SJCRH30 (cell line): ENCODE results near the gene NADSYN1. TPM values are rescaled to one million over a fixed set of nuclear protein-coding genes. Genes with fewer than 3 reads are reported as not detected.

Source experiments
- DNase-seq, 2 experiments: peaks; one replicate each; pipeline ENCODE4 v3.0.0-alpha.2; 2015 to 2020
- H3K27ac ChIP-seq: fragments of 250-450 bp; sonication (Bioruptor Pico); 2 replicates; pipeline ENCODE4 v1.5.1; 2020; ENCODE audit warnings: mild to moderate bottlenecking, moderate library complexity
- H3K27me3 ChIP-seq: fragments of 250-450 bp; sonication (Bioruptor Pico); 2 replicates; pipeline ENCODE4 v1.5.1; 2020; ENCODE audit warnings: mild to moderate bottlenecking, moderate library complexity
- H3K36me3 ChIP-seq: fragments of 250-450 bp; sonication (Bioruptor Pico); 2 replicates; pipeline ENCODE4 v1.5.1; 2020; ENCODE audit warnings: mild to moderate bottlenecking, moderate library complexity
- H3K4me1 ChIP-seq: fragments of 250-450 bp; sonication (Bioruptor Pico); 2 replicates; pipeline ENCODE4 v1.5.1; 2020; ENCODE audit warnings: mild to moderate bottlenecking, moderate library complexity
- H3K4me3 ChIP-seq: fragments of 250-450 bp; sonication (Bioruptor Pico); 2 replicates; pipeline ENCODE4 v1.5.1; 2020; ENCODE audit warnings: mild to moderate bottlenecking, moderate library complexity
- H3K9me3 ChIP-seq: fragments of 250-450 bp; sonication (Bioruptor Pico); replicated peaks from 2 replicates; pipeline ENCODE4 v1.5.1; 2020; ENCODE audit warnings: mild to moderate bottlenecking, moderate library complexity
- total RNA-seq: library from RNA; depleted of rRNA; stranded (reverse); fragments of >200 nt; shearing (Covaris generic); gene quantifications from 2 replicates; pipeline ENCODE4 v1.2.3, GENCODE V29; 2014

Gene NADSYN1
- total RNA-seq, 1 experiment from 2014 or later: 18.0 TPM

GRCh38 chr11:71426413-71426812 is 26.6 kb upstream of the NADSYN1 start:
- no peak overlapping the region for H3K4me3 ChIP-seq
- H3K36me3 ChIP-seq: no peaks in the 10 kb centered on the region
- no peaks in the 10 kb centered on the region for H3K27me3 ChIP-seq
- H3K9me3 ChIP-seq: no peaks in the 10 kb centered on the region
- H3K4me1 ChIP-seq: no peaks in the 10 kb centered on the region
- H3K27ac ChIP-seq: no peak overlapping the region
- DNase-seq: no peak

DNA sequence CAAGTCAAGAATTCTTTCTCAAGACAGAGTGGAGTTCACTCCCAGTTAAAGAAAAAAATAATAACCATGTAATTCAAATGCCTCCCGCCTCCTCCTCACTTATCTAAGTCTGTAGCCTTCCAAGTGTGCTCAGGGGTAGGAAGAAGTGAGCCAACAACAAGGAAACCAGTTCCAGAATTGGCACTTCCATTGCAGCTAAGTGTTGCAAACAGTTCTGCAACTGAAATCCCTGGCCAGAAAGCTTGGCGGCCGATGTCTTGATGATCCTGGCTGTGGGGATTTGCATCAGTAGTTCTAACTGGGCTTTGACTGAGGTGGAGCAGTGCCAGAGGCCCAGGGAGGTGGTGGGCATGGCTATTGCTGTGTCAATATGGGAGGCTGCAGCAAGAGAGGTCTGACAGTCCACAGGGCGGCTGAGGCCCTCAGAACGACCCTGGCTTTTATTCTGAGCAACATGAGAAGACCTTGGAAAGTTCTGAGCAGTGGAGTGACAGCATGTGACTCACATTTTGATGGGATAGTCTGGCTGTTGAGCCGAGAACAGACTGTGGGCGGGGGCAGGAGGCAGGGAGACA is 24.1 kb upstream of the NADSYN1 start:
- Histone ChIP-seq H3K27me3 (no peaks in the 10 kb centered on the region), H3K4me3 (no peak overlapping the region), H3K4me1 (no peaks in the 10 kb centered on the region), H3K9me3 (no peaks in the 10 kb centered on the region), H3K36me3 (no peaks in the 10 kb centered on the region), H3K27ac (no peak overlapping the region)
- DNase-seq: no peak

DNA sequence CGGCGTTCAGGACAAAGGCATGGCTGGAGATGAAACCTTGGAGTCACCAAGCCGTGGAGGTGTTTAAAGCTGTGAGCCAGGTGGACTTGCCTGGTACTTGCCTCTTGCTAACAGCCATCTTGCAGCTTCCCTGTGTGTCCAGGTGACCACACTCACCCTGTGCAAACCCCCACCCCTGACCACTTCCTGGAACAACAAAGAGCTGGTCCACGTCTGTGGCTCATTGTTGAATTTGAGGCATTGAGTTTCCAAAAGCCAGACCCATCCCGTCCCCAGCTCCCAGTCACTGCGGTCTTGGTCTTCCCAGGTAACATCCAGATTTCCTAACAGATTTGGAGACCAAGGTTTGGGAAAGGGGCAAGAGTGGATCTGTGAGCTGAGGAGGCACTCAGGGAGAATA is 23.3 kb upstream of the NADSYN1 start:
- Histone ChIP-seq H3K4me1 (no peaks in the 10 kb centered on the region), H3K36me3 (no peaks in the 10 kb centered on the region), H3K9me3 (no peaks in the 10 kb centered on the region), H3K27ac (no peak overlapping the region), H3K4me3 (no peak overlapping the region), H3K27me3 (no peaks in the 10 kb centered on the region)
- DNase-seq: no peak

DNA sequence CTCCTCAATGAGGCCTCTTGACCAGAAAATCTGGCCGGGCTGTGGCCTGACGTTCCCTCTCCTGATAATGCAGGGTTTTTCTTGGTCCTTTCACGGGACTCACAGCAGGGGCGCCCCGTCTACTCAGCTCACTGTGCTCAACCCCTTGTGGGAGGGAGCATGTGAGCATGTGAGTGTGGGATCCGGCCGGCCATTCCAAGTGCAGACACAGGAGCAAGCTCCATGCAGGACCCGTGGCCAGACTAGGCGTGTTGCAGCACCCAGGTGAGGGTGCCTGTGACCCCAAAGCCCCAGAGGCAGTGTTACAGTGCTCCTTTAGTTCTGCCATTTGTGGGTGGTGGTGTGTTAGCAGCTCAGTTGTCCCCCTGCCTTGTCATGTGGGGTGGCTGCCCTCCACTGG is 22.8 kb upstream of the NADSYN1 start:
- H3K36me3 ChIP-seq: no peaks in the 10 kb centered on the region
- H3K27me3 ChIP-seq: no peaks in the 10 kb centered on the region
- no peak for DNase-seq
- no peak overlapping the region for H3K27ac ChIP-seq
- H3K4me1 ChIP-seq: no peaks in the 10 kb centered on the region
- H3K9me3 ChIP-seq: no peaks in the 10 kb centered on the region
- H3K4me3 ChIP-seq: no peak overlapping the region

- Histone ChIP-seq H3K4me3 (no peak overlapping the region), H3K9me3 (no peaks in the 10 kb centered on the region), H3K27me3 (no peaks in the 10 kb centered on the region), H3K4me1 (no peaks in the 10 kb centered on the region), H3K27ac (no peak overlapping the region), H3K36me3 (no peaks in the 10 kb centered on the region)
- no peak for DNase-seq
These were observed 21.7 kb upstream of the NADSYN1 start for GRCh38 chr11:71431271-71431670.

- no peak overlapping the region for H3K4me3 ChIP-seq
- H3K9me3 ChIP-seq: no peaks in the 10 kb centered on the region
These were observed 20.0 kb upstream of the NADSYN1 start for GRCh38 chr11:71432761-71433647.

DNA sequence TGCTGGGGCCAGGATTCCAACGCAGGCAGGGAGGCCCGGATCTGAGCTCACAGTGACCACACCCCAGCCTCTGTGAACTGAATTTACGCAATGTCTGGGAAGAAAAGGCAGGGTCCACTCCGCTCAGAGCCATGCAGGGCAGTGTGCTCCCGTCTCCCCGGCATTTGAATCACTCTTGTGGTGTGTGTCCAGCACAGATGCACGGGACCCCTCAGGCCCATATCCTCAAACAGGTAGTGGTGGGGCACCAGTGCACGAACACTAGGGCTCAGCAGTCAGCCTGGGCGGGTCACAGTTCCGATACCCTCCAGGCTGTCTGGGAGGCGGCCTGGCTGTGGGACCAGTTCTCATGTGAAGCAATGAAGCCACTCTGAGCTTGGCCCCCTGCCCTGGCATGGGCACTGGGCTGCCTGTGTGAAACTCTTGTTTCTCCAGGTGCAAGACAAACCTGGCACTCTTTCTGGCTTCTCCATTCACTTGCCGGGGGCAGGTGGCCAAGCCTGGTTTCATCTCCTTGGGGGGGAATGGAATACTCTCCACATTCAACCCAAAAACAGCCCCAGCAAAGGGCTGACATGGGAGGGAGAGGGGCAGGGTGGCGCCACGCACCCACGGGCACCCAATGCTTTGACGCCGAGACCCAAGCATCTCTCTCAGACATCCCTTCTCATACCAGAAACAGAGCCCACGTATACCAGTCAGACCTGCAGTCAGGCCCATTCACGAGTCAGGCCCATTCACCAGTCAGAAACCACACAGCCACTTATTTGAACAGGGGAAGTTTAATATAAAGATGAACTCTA is 19.2 kb upstream of the NADSYN1 start:
- H3K27me3 ChIP-seq: no peaks in the 10 kb centered on the region
- no peak for DNase-seq
- H3K36me3 ChIP-seq: no peaks in the 10 kb centered on the region
- no peaks in the 10 kb centered on the region for H3K4me1 ChIP-seq
- H3K27ac ChIP-seq: no peak overlapping the region
- no peak overlapping the region for H3K4me3 ChIP-seq
- no peaks in the 10 kb centered on the region for H3K9me3 ChIP-seq

More at GRCh38 chr11:71432761-71433647, 20.0 kb upstream of the NADSYN1 start:
- H3K4me1 ChIP-seq: no peaks in the 10 kb centered on the region
- no peak overlapping the region for H3K27ac ChIP-seq
- no peaks in the 10 kb centered on the region for H3K27me3 ChIP-seq
- H3K36me3 ChIP-seq: no peaks in the 10 kb centered on the region
- DNase-seq: no peak

DNA sequence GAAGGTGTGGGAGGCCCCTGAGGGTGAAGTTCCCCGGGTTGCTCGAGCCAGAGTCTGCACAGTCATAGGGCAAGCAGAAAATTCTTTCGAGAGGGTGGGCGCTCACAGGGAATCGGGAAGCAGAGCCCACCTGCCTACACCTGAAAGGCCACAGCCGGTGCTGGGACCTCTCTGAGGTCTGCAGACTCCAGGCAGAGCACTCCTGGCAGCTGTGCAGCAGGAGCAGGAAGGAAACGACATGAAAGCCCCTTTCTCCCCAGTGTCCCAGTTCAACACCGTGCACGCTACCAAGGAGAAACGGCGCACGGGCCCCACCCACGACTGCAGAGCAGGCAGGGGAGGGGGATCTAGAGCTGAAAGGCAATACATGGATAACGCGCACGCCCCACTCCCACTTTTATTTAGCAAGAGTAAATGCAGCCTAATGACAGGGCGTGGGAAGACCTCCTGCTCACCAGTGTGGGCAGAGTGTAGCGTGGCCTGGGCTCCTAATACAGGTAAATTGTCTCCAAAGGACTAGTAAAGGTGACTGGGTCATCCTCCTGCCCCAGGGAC is 18.4 kb upstream of the NADSYN1 start:
- no peak for DNase-seq
- no peak overlapping the region for H3K27ac ChIP-seq
- no peaks in the 10 kb centered on the region for H3K27me3 ChIP-seq
- H3K9me3 ChIP-seq: no peaks in the 10 kb centered on the region
- H3K4me1 ChIP-seq: no peaks in the 10 kb centered on the region
- H3K4me3 ChIP-seq: no peak overlapping the region
- H3K36me3 ChIP-seq: peaks cover 3% of the 10 kb centered on the region; the same call in 1 of the 2 replicates

DNA sequence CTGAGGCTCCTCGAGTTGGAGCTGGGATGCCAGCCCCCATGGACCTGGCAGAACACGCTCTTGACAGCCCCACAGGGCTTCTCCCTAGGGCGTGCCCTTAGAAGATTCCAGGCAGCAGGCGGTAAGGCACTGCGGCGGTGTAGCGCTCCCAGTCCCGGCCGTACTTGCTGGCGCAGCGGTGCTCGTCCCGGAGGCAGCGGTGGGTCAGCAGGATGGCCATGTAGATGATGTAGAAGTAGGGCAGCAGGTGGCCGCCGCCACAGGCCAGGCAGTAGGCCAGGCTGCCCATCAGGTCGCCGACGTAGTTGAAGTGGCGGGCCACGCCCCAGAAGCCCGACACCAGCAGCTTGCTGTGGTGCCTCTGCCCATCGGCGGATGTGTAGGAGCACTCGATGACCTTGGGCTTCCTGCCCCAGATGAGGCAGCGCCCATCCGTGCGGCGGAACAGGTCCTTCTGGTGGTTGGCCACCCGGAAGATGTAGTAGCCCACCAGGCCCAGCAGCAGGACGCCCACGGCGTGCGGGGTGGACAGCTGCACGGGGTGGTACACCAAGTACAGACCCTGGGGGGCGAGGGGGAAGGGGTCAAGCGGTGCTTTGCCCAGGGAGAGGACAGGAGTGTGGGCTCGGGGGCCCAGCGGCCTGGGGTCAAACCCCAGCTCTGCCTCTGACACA is 17.6 kb upstream of the NADSYN1 start:
- Histone ChIP-seq H3K36me3 (peaks cover 5% of the 10 kb centered on the region; the same call in 1 of the 2 replicates), H3K27me3 (no peaks in the 10 kb centered on the region), H3K27ac (no peak overlapping the region), H3K4me1 (no peaks in the 10 kb centered on the region), H3K9me3 (no peaks in the 10 kb centered on the region), H3K4me3 (no peak overlapping the region)
- no peak for DNase-seq

DNA sequence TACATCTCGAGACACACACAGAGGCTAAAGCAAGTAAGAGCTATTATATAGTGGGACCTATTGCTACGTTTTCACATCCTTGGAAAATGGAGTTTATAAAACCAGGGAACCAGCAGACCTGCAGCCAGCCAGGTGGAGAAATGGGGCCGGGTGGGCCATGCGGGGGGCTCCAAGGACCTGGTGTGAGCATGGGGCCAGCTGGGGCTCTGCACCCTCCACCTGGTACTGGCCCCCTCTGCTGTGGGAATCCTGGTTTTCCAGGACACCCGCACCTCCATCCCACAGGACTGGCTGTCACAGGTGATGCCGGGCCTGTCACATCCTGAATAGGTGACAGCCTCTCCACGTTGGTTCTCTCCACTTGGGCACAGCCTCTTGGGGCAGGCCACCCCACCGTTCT is 16.1 kb upstream of the NADSYN1 start:
- no peak for DNase-seq
- H3K4me1 ChIP-seq: no peaks in the 10 kb centered on the region
- H3K4me3 ChIP-seq: no peak overlapping the region
- no peak overlapping the region for H3K27ac ChIP-seq
- no peaks in the 10 kb centered on the region for H3K9me3 ChIP-seq
- peaks cover 5% of the 10 kb centered on the region; the same call in 1 of the 2 replicates for H3K36me3 ChIP-seq
- H3K27me3 ChIP-seq: no peaks in the 10 kb centered on the region

GRCh38 chr11:71437399-71437798 is 15.6 kb upstream of the NADSYN1 start:
- Histone ChIP-seq H3K27ac (no peak overlapping the region), H3K9me3 (no peaks in the 10 kb centered on the region), H3K4me3 (no peak overlapping the region), H3K27me3 (no peaks in the 10 kb centered on the region), H3K4me1 (no peaks in the 10 kb centered on the region), H3K36me3 (peaks cover 5% of the 10 kb centered on the region; the same call in 1 of the 2 replicates)
- no peak for DNase-seq

- Histone ChIP-seq H3K4me1 (no peaks in the 10 kb centered on the region), H3K9me3 (no peaks in the 10 kb centered on the region), H3K4me3 (no peak overlapping the region), H3K27ac (no peak overlapping the region), H3K27me3 (no peaks in the 10 kb centered on the region), H3K36me3 (peaks cover 5% of the 10 kb centered on the region; the same call in 1 of the 2 replicates)
- no peak for DNase-seq
These were observed 15.1 kb upstream of the NADSYN1 start for GRCh38 chr11:71437879-71438278.

- Histone ChIP-seq H3K4me3 (no peak overlapping the region), H3K27ac (no peak overlapping the region), H3K9me3 (no peaks in the 10 kb centered on the region), H3K36me3 (peaks cover 5% of the 10 kb centered on the region; the same call in 1 of the 2 replicates), H3K4me1 (no peaks in the 10 kb centered on the region), H3K27me3 (no peaks in the 10 kb centered on the region)
- DNase-seq: no peak
These were observed 14.4 kb upstream of the NADSYN1 start for GRCh38 chr11:71438650-71439049.

- H3K4me3 ChIP-seq: no peak overlapping the region
- no peaks in the 10 kb centered on the region for H3K27me3 ChIP-seq
- H3K36me3 ChIP-seq: peaks cover 10% of the 10 kb centered on the region; the same call in 1 of the 2 replicates
- no peak overlapping the region for H3K27ac ChIP-seq
- H3K9me3 ChIP-seq: no peaks in the 10 kb centered on the region
- DNase-seq: no peak
- no peaks in the 10 kb centered on the region for H3K4me1 ChIP-seq
These were observed 12.8 kb upstream of the NADSYN1 start for GRCh38 chr11:71440021-71440755.
